IMR-90 (cell line): ENCODE results near the gene STK10.

ENCODE experiments used
- CHD1 ChIP-seq: IDR thresholded peaks from 2 replicates; pipeline ENCODE4 v1.6.1; 2012; ENCODE audit warnings: low read depth, low read length, improper control_type of control experiment
- POLR2A ChIP-seq: IDR thresholded peaks from 2 replicates; pipeline ENCODE4 v1.6.1; 2012; ENCODE audit warnings: mild to moderate bottlenecking, low read depth, low read length
- RAD21 ChIP-seq: IDR thresholded peaks from 2 replicates; pipeline ENCODE4 v1.6.1; 2012; ENCODE audit warnings: low read length, improper control_type of control experiment
- TF ChIP-seq, protein P1 (sequence below): conservative IDR thresholded peaks from 2 replicates; pipeline ENCODE4 v1.5.1; 2012; ENCODE audit warnings: mild to moderate bottlenecking, low read depth, low read length, improper control_type of control experiment

DNA sequence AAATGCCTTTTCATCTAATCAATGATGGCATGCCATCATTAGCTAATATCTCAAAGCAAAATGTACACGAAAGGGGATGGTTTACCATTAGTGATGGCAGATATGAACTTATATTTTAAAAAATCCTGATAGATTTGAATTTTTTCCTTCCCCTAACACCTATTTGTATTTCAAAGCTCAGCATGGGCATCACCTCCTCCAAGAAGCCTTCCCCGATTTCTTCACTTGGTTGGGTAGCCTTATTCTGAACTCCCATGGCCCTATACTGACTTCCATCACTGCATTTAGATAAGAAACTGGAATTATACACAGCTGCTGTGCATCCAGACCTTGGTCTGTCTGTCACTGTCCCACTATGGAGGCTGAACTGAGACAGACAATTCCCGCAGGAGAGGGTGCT is 132.0 kb downstream of the STK10 start:
- TF ChIP-seq, protein P1, sequence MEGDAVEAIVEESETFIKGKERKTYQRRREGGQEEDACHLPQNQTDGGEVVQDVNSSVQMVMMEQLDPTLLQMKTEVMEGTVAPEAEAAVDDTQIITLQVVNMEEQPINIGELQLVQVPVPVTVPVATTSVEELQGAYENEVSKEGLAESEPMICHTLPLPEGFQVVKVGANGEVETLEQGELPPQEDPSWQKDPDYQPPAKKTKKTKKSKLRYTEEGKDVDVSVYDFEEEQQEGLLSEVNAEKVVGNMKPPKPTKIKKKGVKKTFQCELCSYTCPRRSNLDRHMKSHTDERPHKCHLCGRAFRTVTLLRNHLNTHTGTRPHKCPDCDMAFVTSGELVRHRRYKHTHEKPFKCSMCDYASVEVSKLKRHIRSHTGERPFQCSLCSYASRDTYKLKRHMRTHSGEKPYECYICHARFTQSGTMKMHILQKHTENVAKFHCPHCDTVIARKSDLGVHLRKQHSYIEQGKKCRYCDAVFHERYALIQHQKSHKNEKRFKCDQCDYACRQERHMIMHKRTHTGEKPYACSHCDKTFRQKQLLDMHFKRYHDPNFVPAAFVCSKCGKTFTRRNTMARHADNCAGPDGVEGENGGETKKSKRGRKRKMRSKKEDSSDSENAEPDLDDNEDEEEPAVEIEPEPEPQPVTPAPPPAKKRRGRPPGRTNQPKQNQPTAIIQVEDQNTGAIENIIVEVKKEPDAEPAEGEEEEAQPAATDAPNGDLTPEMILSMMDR = no peak
- TF ChIP-seq CHD1 = no peak
- TF ChIP-seq RAD21 = no peak
- no peak for TF ChIP-seq POLR2A
